HG02973 (cell line): ENCODE results near the gene KCNMA1.

Source experiments
- ATAC-seq: cut with Tn5 transposase; IDR thresholded peaks from one replicate; pipeline ENCODE4 v1.9.1; 2021; ENCODE audit warnings: moderate library complexity; ENCODE audit not compliant: unreplicated experiment

Gene KCNMA1

DNA sequence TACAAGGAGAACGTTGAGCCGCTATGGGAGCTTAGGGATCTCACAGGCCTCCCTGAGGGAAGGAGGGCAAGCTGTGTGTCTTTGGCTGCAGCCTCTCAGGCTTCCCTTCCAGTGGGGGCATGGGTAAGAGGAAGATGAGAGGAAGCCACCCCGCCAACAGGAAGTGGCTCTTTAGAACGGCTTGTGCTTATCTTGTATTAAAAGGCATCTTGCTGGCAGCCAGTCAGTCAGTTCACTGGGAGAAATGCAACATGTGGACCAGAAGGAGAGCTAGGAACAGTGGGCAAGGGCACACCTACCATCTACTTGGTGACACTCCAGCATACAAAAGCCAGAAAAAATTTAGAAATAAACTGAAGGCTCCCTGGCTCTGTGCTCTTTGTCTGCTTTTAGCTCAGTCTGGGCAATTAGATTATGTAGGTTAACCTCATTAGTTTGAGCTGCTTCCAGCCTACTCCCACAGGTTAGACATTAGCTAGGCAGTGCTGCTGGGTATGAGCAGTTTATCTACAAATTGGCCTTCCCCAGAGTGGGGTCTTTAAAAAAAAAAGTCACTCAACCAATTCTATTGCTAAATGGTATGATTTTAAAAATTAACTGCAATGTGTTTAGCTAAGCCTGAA is 595.9 kb downstream of the KCNMA1 start:
- no peak for ATAC-seq

- ATAC-seq = no peak
Observed at GRCh38 chr10:77038407-77038806, 599.2 kb downstream of the KCNMA1 start.

- no peak for ATAC-seq
Observed at GRCh38 chr10:77037735-77038403, 599.7 kb downstream of the KCNMA1 start.

GRCh38 chr10:77036993-77037734 is 600.4 kb downstream of the KCNMA1 start:
- peak; percentile 51 for ATAC-seq

GRCh38 chr10:77036276-77036675 is 601.3 kb downstream of the KCNMA1 start:
- no peak for ATAC-seq

DNA sequence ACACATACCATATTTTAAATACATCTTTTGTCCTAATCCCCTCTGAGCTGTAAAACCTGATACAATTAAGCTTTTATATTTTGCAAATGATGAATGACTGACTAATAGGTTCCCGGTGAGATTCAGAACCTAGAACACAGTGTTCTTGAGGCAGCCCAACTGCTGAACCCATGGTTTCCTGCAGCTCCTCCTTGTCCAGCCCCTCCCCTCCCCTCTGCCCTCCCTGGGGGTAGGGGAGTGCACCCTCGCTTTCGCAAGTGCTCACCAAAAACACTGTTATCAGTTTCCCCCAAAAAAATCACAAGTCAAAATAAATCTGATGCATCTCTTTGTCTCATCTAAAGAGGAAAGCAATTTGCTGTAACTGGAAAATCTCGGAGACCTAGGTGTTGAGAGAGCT is 602.8 kb downstream of the KCNMA1 start:
- ATAC-seq = no peak

- ATAC-seq = no peak
Observed at GRCh38 chr10:77034240-77034639, 603.4 kb downstream of the KCNMA1 start.

DNA sequence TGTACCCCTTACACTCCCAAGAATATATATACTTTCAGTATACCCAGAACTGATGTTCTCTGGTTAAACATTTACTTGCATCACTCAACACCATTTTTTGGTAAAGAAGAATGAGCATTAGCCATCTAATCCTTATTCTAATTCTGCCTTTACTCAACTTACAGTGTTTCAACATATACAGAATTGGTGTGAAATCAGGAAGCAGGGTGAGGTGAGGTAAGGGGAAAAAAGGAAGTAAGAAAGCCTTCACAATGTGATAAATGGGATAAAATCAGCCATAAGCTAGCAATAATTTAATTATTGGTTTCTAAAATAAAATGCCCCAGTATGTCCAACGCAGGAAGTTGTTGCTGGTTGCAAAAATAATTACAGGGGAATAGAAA is 605.4 kb downstream of the KCNMA1 start:
- ATAC-seq = no peak

DNA sequence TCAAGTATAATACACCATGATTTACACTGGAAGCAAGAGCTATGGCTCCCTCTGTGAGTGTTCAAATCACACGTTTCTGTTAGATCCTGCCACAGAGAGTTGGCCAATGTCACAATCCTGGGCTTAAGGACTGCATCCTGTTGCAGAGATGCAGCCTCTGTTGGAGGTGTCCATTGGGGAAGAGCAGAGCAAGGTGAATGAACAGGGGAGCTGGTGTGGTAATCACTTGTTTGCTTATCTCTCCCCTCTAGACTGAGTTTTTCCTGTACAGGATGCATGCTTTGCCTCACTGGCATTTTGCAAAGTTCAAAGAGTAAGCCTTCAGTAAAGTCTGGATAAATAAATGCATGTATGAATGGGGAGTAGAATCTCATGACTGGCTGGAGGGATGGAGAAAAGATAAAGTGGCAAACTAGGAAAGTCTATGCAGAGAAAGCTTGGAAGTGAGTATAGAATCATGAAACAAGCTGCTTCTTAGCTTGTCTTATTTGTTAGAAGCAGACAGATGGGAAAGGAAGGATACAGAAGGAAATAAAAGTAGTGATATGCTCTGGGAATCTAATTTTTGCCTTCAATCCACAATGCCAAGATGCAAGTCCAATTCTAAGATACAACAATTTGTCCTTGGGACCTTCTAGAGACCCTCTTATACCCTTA is 605.9 kb downstream of the KCNMA1 start:
- no peak for ATAC-seq

GRCh38 chr10:77030974-77031373 is 606.6 kb downstream of the KCNMA1 start:
- no peak for ATAC-seq

GRCh38 chr10:77029777-77030717 is 607.6 kb downstream of the KCNMA1 start:
- no peak for ATAC-seq

DNA sequence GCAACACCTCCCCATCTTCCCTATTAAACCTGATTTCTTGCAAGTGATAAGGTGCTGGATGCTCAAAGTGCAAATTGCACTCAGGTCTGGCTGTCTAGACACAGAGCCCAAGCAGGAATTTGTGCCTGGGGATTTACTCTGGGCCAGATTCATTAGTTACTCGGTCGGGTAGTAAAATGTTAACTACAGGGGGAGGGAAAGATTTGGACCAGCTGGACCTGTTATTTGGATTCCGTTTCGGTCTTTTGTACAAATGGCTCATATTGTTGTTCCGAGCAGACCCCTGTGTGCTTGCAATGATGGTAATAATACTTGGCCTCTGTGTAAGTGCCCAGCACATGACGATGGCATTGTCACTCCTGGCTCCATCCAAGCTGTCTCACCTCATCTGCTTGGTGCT is 609.6 kb downstream of the KCNMA1 start:
- ATAC-seq = no peak

DNA sequence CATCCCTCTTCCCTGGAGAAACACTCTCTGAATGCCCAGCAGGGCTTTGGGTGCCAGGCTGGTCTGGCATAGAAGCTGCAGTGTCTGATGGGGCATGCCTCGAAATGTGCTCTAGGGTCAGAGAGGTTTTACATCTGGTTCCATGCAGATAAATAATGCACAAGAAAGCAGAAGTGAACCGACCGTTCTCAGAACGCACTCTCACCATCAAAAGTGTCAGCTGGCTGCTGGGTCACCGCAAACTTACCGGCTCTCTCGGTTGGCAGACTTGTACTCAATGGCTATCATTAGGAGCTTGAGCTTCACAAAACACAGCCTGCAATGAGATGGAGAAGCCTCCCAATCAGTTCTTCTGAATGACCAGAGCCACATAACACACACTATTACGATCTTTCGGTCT is 610.0 kb downstream of the KCNMA1 start:
- ATAC-seq = peak; percentile 54

DNA sequence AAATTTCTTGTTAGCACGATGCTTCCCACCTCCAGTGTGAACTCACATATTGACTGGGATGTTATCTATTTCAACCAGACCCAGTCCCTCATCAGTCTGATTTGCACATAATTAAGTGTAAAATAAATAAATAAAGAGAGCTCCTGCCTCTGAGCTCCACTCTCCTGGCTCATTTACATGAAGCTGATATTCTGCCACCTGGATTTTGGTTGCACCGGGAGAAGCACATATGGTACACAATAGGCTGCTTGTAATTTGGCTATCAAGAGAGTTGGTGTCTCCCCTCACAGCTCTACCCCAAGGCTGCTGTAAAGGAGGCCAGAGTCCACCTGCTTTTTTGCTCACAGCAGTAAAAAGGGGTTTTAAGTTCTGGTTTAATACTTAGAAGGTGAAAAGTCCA is 610.5 kb downstream of the KCNMA1 start:
- ATAC-seq = no peak

- ATAC-seq = no peak
Observed at GRCh38 chr10:77026148-77026547, 611.5 kb downstream of the KCNMA1 start.

- no peak for ATAC-seq
Observed at GRCh38 chr10:77024461-77024860, 613.1 kb downstream of the KCNMA1 start.

DNA sequence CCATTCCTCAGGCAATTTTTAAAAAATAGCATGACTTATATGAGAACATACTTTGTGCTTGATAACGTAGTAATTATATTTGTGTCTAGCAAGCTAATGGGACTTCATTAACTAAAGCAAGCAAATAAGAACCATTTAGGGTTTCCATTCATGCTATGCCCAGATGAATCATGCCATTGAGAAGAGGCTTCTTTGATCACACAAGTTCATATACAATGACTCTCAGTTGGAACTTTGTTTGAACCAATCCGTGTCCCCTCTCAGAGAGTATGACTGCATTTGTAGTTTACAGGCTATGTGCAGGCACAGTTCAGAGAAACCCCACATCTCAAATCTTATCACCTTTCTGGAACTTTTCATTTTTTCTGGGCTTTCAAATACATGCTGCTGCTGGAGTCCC is 614.2 kb downstream of the KCNMA1 start:
- no peak for ATAC-seq

DNA sequence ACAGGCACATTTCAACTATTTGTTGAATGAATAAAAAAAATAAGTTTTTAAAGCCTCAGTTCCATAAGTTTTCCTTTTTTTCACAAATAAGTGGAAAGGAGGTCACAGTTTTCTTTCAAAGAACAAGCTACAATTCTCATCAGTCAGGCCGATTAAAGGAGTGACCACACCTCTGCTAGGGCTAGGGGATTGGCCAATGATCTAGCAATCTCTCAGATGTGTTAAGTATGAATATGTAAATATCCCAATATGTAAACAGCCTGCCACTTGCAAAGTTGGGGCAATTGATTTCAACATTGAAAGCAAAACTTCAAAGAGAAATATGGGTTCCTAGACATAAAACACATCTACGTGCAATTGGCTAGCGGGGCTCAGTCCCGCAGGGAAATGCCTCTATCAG is 614.9 kb downstream of the KCNMA1 start:
- no peak for ATAC-seq

DNA sequence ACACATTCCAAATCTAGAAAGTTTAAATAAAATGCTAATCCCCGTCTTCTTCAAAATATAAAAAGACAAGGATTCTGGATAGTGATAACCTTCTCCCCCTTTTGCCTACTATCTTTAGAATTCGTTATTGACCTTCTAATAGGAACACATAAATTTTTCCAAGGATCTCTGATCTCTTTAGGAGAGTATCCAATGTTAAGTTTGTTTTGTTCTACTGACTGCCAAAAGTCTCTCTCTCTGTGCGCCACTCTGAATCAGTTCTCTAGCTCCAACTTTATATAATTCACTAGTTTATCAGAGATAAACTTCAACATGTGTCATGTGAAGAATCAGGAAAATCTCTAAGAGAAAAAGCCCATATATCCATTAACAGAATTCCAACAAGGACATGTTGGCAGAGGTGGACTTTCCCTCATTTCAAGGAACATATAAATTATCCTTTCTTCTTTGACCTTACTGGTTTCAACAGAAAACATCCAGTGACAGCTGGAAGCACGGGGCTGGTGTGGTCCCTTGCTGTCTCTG is 615.6 kb downstream of the KCNMA1 start:
- ATAC-seq = no peak

DNA sequence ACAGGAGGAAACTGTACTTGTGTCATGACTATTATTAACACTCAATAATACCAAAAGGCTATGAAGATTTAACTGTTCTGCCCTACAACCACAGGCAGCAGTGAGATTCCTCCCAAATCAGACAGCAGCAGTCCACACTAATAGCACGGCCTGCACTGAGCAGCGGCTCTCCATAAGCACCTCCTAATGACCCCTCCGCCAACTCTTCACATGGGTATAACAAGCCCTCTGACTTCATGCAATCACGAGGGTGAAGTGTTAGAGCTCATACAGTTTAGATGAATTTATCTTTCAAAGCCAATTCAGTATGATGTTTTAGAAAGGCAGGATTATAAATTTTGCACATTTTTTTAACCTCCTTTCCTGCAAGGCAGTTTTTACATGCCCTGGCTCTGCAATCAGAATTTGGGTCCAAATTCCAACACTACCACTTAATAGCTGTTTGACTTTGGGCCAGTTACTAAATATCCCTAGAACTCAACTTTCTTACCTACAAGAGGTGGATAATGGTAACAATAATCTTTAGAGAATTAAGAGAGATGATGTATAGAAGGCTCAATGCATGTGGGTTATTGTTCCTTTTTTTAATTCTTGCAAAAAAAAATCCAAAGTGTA is 617.1 kb downstream of the KCNMA1 start:
- no peak for ATAC-seq
